Measurements from ENCODE around the gene ALK.
"Not testable (repeated sequence)": the region's sequence is repeated elsewhere in the genome, so short reads cannot be mapped to it uniquely, and the experiment has no call there.

GRCh38 chr2:29824145-29824544 lies 97.2 kb downstream of the ALK start:
- TF ChIP-seq CTCF, POLR2A (IDR thresholded peaks at IDR 0.05): not testable (repeated sequence)
